ENCODE results near the gene PAX1.

The PAX1 gene

DNA sequence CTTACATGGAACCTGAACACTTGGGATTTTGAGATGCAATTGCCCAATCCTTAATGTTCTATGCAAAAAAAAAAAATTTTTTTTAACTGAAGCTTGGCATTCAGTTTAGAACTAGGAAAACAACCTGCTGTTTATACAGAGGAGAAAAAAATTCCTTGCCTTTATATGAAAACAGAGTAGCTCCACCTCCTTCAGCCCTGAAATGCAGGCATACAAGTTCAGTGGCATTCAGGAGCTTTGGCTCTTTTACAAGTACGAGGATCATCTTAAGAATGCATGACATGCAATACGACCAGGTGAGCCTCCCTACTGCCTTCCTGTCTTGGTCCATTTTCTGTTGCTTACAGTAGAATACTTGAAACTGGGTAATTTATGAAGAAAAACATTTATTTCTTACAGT, 20.4 kb downstream of the PAX1 start:
- DNase-seq (ENCODE audit: extremely low read depth in 1 of 2, low read depth in 1 of 2), result no peak

DNA sequence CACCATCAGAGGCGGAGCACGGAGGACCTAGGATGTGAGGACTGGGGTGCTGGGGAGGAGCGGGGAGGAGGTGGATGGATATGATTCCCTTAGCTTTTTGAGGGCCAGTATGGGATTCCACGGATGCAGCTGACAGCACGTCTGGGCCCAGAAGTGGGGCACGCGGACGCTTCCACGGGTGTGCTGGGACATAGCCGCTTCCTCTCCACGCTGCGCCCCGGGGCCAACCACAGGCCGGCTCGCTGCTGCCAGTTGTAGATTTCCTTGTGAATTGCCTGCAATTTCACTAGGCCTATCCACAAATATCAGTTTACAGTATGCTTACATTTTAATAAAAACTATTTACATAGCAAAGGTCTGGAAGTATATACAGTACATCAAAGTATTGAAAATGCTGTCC, 23.9 kb downstream of the PAX1 start:
- no peak for DNase-seq (ENCODE audit: extremely low read depth in 1 of 2, low read depth in 1 of 2)

DNA sequence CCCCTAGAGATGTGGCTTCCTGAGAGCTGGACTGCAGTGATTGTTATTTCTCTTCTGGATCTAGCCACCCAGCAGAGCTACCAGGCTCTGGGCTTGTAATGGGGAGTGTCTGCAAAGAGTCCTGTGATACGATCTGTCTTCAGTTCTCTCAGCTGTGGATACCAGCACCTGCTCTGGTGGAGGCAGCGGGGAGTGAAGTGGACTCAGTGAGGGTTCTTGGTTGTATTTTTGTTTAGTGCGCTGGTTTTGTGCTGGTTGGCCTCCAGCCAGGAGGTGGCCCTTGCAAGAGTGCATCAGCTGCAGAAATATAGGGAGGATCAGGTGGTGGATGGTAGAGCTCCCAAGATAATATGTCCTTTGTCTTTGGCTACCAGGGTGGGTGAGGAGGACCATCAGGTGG, 33.7 kb downstream of the PAX1 start:
- DNase-seq (ENCODE audit: extremely low read depth in 1 of 2, low read depth in 1 of 2), result no peak

GRCh38 chr20:21739682-21740081, 34.2 kb downstream of the PAX1 start:
- no peak for DNase-seq (ENCODE audit: extremely low read depth in 1 of 2, low read depth in 1 of 2)

- no peak for DNase-seq (ENCODE audit: extremely low read depth in 1 of 2, low read depth in 1 of 2)
Measured at GRCh38 chr20:21741266-21741665, 35.8 kb downstream of the PAX1 start.

DNA sequence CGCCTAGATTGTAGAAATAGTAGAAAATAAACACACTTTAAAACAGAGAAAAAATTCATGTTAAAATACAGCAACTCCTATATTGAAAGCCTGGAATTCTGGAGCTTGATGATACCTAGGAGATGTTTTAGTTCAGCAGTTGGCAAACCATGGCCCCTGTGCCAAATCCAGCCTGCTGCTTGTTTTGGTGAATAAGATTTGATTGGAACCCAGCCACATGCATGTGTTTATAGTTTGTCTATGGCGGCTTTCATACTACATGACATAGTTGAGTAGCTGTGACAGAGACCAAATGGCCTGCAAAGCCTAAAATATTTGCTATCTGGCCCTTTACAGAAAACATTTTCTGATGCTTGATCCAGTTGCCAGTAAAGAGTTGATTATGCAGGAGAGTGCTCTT, 57.2 kb downstream of the PAX1 start:
- DNase-seq (ENCODE audit: extremely low read depth in 1 of 2, low read depth in 1 of 2), result no peak

GRCh38 chr20:21767200-21767738, 61.8 kb downstream of the PAX1 start:
- DNase-seq (ENCODE audit: extremely low read depth in 1 of 2, low read depth in 1 of 2), result no peak

DNA sequence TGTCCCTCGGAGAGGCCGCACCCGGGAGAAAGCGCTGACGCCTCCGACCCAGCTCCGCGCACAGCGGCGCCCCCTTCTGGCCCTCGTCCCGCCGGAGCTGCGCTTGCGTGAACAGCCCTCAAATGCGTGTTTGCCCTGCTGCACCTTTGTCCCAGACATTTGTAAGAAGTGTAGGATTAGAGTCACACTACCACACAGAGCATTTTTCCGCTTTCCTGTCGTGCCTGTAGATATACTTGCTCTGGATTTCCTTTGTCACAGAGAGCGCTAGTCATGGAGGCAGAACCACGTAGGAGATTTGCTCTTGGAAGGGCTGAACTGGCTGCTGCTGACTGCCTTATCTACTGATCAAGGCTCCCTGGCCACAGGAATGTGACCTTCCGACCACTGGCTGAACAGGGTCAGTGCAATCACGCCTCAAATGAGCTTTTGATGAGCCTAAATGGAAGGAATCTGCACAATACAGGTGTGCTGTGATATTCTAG, 62.3 kb downstream of the PAX1 start:
- no peak for DNase-seq (ENCODE audit: extremely low read depth in 1 of 2, low read depth in 1 of 2)
